ENCODE measurements around the gene ADAMTS20.

- TF ChIP-seq, protein P1, sequence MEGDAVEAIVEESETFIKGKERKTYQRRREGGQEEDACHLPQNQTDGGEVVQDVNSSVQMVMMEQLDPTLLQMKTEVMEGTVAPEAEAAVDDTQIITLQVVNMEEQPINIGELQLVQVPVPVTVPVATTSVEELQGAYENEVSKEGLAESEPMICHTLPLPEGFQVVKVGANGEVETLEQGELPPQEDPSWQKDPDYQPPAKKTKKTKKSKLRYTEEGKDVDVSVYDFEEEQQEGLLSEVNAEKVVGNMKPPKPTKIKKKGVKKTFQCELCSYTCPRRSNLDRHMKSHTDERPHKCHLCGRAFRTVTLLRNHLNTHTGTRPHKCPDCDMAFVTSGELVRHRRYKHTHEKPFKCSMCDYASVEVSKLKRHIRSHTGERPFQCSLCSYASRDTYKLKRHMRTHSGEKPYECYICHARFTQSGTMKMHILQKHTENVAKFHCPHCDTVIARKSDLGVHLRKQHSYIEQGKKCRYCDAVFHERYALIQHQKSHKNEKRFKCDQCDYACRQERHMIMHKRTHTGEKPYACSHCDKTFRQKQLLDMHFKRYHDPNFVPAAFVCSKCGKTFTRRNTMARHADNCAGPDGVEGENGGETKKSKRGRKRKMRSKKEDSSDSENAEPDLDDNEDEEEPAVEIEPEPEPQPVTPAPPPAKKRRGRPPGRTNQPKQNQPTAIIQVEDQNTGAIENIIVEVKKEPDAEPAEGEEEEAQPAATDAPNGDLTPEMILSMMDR (IDR thresholded peaks at IDR 0.05; ENCODE audit: insufficient read depth, low read length, poor library complexity, severe bottlenecking): no peak
- no peak for TF ChIP-seq EZH2phosphoT487 (conservative IDR thresholded peaks at IDR 0.05; ENCODE audit: low read length)
These were observed 234.0 kb downstream of the ADAMTS20 start for GRCh38 chr12:43318021-43318420.
